Measurements from ENCODE around the gene PRRG4. TPM values are rescaled to one million over a fixed set of nuclear protein-coding genes. Genes with fewer than 3 reads are reported as not detected.

The PRRG4 gene
- total RNA-seq, 3 donors from 2014 or later = 2.2 to 25.5 (median 9.5) TPM

- peak overlapping the region; percentile 95 to 99 for H3K27ac ChIP-seq
- TF ChIP-seq, protein P1, sequence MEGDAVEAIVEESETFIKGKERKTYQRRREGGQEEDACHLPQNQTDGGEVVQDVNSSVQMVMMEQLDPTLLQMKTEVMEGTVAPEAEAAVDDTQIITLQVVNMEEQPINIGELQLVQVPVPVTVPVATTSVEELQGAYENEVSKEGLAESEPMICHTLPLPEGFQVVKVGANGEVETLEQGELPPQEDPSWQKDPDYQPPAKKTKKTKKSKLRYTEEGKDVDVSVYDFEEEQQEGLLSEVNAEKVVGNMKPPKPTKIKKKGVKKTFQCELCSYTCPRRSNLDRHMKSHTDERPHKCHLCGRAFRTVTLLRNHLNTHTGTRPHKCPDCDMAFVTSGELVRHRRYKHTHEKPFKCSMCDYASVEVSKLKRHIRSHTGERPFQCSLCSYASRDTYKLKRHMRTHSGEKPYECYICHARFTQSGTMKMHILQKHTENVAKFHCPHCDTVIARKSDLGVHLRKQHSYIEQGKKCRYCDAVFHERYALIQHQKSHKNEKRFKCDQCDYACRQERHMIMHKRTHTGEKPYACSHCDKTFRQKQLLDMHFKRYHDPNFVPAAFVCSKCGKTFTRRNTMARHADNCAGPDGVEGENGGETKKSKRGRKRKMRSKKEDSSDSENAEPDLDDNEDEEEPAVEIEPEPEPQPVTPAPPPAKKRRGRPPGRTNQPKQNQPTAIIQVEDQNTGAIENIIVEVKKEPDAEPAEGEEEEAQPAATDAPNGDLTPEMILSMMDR (IDR thresholded peaks at IDR 0.05) = no peak
- TF ChIP-seq POLR2A (IDR thresholded peaks at IDR 0.05) = no peak
- no peak for TF ChIP-seq POLR2AphosphoS5 (IDR thresholded peaks at IDR 0.05)
- intact Hi-C loops (cut with DNase I; ENCODE audit: low total_unique reads) = no loop called here
- H3K36me3 ChIP-seq = no peaks in the 10 kb centered on the region
- peak overlapping the region; percentile 85 to 96 (median 93) for H3K4me3 ChIP-seq
- no peaks in the 10 kb centered on the region for H3K4me1 ChIP-seq
- no peak for DNase-seq (ENCODE audit: low spot score in 2 of 2)
- H3K9me3 ChIP-seq = no peaks in the 10 kb centered on the region
- no peaks in the 10 kb centered on the region for H3K27me3 ChIP-seq
Measured at GRCh38 chr11:32891657-32892354, 62.1 kb downstream of the PRRG4 start.

- TF ChIP-seq, protein P1 (IDR thresholded peaks at IDR 0.05) = no peak
- TF ChIP-seq POLR2AphosphoS5 (IDR thresholded peaks at IDR 0.05) = peak; percentile 56 to 71 (median 57)
- peak; percentile 14 for TF ChIP-seq POLR2A (IDR thresholded peaks at IDR 0.05)
- intact Hi-C loops (cut with DNase I; ENCODE audit: low total_unique reads) = no loop called here
- DNase-seq (ENCODE audit: low spot score in 2 of 2) = peak; percentile 22 to 70
Measured at GRCh38 chr11:32892355-32893092, 62.8 kb downstream of the PRRG4 start, which contains the start of gene QSER1. TSS of gene QSER1 (plus strand) at chr11:32892811. CDS start at chr11:32893126, 315 bp downstream.

DNA sequence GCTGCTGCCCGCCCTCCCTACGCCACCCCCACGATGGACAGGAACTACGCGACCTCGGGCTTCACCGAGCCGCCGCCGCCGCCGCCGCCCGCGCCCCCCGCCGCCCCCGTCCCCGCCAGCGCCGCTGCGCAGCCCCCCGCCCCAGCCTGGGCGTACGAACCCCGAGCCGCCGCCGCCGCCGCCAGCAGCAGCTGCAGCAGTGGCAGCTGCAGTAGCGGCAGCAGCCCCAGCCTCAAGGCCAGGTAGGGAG lies 63.3 kb downstream of the PRRG4 start:
- Histone ChIP-seq H3K27ac (peak overlapping the region; percentile 95 to 99), H3K4me1 (no peaks in the 10 kb centered on the region), H3K9me3 (no peaks in the 10 kb centered on the region), H3K27me3 (no peaks in the 10 kb centered on the region), H3K4me3 (peak overlapping the region; percentile 85 to 96 (median 93)), H3K36me3 (no peaks in the 10 kb centered on the region)
- intact Hi-C loops (cut with DNase I; ENCODE audit: low total_unique reads) = no loop called here
- TF ChIP-seq POLR2A (IDR thresholded peaks at IDR 0.05) = no peak
- no peak for TF ChIP-seq POLR2AphosphoS5 (IDR thresholded peaks at IDR 0.05)
- TF ChIP-seq, protein P1 (IDR thresholded peaks at IDR 0.05) = no peak
- DNase-seq (ENCODE audit: low spot score in 2 of 2) = no peak

More at GRCh38 chr11:32892355-32893092, 62.8 kb downstream of the PRRG4 start, which contains the start of gene QSER1:
- H3K4me1 ChIP-seq = no peaks in the 10 kb centered on the region
- peak within 1 kb of the TSS; percentile 85 to 96 (median 93) for H3K4me3 ChIP-seq
- H3K9me3 ChIP-seq = no peaks in the 10 kb centered on the region
- H3K27ac ChIP-seq = peak within 1 kb of the TSS; percentile 95 to 99
- H3K36me3 ChIP-seq = no peaks in the 10 kb centered on the region
- no peaks in the 10 kb centered on the region for H3K27me3 ChIP-seq

DNA sequence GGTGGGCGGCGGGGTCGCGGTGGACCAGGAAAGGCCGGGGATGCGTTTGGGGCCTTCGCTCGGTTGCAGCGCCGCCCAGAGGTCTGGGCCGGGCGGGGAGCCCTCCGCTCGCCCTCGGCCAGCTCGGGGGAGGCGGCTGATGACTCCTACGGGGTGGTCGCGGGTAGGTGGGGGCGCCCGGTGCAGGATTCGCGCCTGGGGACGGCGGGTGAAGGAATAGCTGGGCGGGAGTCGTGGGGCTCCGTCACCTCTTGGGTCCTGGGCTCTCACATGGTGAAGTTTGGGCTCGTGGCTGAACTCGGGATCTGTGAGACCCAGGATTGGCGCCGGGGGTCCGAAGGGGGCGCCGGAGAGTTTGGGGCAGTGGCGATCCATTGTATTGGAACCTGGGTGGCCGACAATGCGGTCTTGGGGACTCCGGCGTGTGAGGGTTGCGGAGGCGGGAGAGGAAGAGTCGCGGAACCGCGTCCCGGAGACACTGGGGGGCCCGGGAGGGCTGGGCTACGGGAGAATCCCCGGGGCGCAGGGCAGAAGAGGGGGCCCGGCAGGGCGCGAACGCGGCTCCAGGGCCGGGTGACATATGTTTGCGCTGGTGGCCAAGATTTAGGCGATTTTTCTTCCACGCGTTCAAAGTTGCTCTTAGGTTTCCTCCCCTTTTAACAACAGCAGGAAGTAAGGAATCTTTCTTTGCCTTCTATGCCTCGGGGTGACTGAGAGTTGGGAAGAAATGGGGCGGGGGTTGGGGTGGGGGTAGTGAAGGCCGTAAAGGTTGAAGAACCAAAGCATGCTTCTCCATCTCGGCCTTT lies 63.8 kb downstream of the PRRG4 start:
- Histone ChIP-seq H3K4me1 (no peaks in the 10 kb centered on the region), H3K36me3 (no peaks in the 10 kb centered on the region), H3K27ac (peak overlapping the region; percentile 95 to 99), H3K4me3 (peak overlapping the region; percentile 85 to 96 (median 93)), H3K9me3 (no peaks in the 10 kb centered on the region), H3K27me3 (no peaks in the 10 kb centered on the region)
- intact Hi-C loops (cut with DNase I; ENCODE audit: low total_unique reads) = no loop called here
- DNase-seq (ENCODE audit: low spot score in 2 of 2) = peak in 1 of 2 donors; percentile 27
- TF ChIP-seq, protein P1 (IDR thresholded peaks at IDR 0.05) = peak in 1 of 3 donors; percentile 32
- TF ChIP-seq POLR2A (IDR thresholded peaks at IDR 0.05) (no peak), POLR2AphosphoS5 (IDR thresholded peaks at IDR 0.05) (no peak)
